GOT3 (cell line): ENCODE measurements around the gene NSF.
"Not testable (repeated sequence)": the region's sequence is repeated elsewhere in the genome, so short reads cannot be mapped to it uniquely, and the experiment has no call there.

Experiments used
- DNase-seq: peaks from one replicate; lab custom pipeline; 2025; ENCODE audit warnings: mixed read lengths; lab: John Stamatoyannopoulos, UW

Gene NSF

DNA sequence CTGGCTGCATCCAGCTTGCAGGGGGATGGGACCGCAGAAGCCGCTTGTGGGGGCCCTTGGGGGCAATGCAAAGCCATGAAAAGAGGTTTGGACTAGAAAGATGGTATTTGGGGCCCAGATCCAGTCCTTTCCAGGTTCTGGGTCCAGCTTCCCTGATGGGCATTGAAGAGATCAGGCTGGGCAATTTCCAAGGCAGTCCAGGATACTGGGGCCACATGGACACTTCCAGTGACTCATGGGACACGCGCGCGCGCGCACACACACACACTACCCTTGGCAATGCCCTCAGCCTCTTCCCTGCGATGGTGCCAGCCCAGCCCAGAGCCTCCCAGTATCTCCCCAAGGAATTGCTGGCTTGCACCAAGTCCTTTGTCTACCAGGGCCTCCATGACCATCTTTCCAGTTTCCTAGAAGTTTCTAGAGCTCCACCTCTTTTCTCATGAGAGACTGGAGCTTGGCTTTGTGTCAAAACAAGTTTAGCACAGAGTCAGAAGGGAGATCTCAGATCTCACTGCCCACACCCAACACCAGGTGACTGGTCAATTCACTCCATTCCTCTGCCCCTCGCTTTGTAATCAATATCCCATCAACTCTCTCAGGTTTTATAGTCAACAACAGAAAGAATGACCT is 183.8 kb downstream of the NSF start:
- DNase-seq = no peak

DNA sequence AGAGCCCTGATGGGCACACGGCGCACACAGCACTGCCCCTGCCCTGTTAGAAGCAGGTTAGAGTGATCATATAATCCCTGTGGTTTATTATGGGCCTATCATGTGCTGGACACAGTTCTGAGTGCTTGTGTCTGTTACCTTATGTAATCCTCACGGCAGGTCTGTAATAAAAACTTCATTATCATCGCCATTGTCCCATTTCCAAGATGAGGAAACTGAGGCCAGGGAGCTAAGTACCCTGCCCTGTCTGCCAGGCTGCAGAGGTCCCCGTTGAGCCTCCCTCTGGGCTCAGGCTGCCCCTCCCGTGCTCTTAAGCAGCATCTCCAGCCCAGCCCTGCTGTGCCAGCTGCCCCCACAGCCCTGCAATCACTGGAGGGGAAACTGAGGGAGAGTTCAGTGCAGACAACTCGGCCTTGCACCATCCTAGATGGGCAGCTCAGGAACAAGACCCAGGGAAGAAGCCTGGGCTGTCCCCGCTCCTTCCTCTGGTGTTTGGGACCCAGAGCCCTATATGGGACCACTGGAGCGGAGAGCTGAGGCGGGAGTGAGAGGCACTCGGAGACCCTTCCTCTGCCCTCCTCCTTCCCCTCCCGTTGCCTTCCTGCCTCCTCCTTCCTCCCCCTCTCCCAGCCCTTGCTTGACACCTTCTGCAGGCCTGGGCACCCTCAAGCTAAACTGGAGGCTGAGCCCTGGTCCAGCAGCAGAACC is 186.0 kb downstream of the NSF start:
- no peak for DNase-seq

DNA sequence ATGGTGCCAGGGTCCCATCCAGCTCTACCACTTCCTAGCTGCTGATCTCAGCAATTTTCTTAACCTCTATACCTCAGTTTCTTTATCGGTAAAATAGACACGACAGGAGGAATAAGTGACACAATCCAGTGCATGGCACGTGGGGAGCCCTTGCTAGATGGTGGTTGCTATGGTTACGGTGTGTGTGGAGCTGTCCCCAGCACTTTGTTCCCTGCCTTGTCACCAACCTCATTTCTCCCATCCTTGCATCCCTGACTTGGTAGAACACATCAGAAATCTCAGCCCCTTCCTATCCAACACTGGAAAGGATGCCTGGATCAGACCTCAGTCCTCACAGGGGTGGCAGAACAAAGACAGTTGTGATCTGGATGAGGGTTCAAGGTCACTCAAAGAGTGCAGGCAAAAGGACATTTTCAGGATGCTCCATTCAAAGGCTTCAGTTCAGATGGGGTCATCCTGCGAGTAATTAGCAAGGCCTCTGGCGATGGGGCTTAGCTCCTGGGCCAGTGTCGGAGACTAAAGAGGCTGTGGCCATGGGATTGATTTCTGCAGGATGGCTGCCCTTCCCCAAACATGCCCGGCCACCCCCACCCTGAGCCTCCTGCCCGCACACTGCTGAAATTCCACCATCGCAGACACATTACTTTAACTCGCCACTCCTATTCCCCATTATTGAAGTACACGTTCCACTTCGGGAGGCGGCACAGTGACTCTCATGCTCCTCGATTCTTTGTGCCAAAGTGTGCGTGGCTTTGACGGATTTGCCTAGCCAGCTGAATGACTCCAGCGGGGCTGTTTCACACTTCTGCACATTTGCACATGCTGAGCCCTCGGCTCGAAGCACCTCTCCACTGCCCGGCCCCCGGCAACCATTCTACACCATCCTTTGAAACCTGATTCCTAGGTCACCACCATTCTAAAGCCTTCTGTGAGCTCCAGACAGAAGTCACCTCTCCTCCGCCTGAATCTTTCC is 187.8 kb downstream of the NSF start:
- DNase-seq = no peak

DNA sequence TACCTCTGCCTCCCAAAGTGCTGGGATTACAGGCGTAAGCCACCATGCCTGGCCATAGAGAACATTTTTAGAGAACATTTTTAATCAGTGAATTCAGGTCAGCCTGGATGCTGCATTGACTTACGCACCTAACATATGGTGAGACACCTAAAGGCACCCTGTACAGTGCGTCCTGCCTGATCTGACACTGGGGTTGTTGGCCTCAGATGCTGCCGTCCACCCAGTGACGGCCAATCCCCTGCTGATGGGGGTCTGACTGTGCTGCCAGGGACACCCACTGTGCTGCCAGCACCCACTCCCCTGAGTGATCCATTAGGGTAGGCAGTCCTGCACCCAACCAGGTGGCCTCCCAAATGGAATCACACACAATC is 189.5 kb downstream of the NSF start:
- no peak for DNase-seq

DNA sequence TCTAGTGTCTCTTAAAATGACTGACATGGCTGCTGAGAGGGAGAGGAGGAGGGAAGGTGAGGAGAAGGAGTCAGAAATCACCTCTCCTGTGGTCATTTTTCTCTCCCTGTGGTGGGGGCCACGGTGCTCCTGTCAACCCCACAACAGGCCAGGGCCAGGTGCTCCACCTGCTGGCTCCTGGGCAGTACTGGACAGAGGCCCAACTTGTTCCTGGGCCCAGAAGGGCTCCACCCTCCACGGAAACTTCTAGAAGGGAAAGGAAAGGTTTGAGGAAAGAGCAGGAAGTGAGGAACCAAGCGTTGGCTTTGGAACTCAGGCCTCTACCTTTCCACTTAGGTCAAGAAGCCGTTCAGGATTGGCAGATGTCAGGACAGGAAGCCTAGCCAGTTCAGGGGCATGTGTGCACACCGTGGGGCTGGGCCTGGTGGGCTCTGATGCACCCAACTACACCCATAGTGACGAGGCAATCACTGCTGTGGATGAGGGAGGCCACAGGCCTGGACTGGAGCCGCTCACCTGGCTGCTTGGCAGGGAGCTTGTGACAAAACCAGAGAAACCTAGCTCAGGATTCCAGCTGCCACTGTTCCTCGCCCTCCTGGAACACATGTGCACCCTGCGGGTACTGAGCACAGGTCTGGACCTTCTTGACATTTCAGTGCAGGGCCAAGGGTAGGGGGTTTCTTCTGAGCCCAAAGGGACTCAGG is 191.9 kb downstream of the NSF start:
- DNase-seq = no peak

DNA sequence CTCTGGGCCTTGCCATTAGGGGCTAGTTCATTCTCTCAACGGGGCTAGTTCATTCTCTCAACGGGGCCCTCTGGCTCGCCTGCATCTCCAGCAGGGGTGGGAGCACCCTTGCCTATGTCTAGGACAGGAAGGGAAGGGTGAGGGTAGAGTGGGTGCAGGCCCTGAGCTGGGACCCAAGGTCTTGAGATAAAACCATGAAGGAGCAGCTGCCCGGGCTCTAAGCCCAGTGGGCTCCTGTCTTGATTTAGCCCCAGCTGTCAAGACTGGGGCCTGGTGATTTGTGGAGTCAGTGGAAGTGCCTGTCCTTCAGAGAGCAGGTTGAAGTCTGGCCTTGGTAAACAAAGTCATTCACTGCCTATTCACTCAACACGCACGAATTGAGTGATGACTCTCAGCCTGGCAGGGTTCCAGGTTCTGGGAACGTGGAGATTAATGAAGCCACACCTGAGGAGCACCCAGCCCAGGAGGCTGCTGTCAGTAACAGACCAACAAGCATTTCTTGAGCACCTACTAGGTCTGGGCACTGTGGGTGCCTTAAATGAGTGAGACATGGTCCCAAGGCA is 192.6 kb downstream of the NSF start:
- no peak for DNase-seq

DNA sequence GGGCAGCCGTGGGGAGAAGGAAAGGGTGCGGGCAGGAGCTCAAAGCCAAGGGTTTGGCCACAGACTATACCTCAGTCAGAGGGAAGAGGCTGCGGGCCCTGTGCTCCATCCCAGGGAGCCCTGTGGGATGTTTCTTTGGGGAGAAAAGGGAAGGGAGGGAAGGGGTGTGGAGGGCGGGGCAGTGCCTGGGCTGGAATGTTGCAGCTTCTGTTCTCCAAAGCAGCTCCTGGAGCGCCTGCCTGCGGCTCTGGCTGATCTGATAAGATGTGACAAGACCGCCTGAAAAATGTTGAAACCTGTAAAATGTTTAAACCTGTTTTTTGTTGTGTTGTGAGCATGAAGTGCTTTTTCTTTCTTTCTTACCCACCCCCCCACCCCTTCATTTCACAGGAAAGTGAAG is 195.2 kb downstream of the NSF start:
- DNase-seq = no peak

DNA sequence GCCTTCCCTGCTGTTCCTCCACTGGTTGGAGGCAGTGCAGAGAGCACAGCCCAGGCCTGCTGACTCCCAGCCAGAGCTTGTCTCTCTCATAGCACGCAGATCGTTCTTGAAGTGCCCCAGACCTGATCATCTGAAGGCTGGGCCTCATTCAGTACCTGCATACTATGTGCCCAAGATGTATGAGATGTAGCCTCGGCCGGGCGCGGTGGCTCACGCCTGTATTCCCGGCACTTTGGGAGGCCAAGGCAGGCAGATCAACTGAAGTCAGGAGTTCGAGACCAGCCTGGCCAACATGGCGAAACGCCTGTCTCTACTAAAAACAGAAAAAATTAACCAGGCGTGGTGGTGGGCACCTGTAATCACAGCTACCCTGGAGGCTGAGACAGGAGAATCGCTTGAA is 197.0 kb downstream of the NSF start:
- DNase-seq = no peak

DNA sequence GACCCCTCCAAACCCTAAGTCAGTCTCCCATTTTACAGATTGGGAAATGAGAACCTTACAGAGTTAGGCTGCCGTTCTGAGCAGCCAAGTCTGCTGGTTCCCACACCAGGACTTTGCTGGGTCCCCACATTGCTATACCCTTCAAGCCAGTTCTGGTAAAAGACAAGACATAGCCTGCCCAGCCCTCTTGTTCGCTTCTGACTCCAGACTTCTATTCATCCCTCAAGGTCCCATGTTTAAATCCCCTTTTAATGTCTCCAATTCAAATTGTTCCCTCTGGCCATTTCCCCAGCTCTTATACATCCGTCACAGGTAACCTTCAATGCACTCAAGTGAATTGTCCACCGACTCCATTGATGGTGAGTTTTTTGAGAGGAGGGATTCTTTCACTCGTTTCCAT is 197.8 kb downstream of the NSF start:
- DNase-seq = no peak

DNA sequence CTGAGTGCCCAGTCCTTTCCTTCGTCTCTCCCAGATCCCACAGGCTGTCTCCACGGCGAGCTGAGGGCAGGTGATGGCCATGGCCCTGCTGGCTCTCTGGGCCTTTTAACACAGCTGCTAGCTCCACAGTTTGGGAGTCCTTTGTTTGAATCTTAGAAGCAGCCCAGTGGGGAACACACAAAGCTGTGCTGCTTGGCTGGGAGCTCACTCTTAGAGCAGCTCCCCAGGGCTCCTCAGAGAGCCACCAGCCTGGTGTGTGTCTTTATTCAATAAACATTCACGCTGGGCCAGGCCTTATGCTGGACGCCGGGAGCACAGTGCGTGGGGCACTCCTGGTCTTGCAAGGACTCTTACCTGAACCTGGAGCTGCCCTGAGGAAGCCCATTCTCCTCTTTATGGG is 198.3 kb downstream of the NSF start:
- DNase-seq = no peak

DNA sequence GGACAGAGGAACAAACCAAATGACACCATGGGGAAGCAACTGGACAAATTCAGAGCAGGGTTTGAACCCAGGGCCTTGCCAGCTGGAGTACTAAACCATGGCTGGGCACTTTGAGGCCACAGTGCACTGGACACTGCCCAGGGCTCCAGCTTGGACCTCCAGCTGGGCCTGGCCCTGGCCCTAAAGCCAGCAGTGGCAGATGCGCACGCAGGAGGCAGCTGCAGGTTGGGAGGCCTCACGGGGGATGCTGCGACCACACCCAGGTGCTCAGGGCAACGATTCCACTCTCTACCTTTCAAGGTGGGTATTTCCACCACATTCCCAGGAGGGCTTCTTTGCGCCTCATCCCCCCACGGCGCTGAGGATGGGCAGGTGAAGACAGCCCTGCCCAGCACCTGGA is 199.1 kb downstream of the NSF start:
- DNase-seq = no peak

DNA sequence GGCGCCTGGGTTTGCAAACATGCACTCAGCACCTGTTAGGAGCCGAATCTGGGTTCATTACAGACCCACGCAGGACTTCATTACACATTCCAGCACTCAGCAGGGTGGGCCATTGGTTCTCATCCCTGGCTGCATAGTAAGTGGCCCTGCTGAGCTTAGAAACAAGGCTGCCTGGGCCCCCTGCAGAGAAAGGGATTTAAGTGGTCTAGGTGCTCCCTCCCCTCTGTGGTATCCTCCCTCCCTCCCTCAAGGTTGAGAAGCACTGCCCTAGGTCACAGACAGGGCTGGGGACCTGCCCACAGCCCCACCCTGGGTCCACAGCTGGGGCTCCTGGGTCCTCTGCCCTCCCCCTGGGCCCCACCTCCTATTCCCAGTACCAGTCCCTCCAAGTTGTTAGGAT is 199.7 kb downstream of the NSF start:
- DNase-seq = no peak

DNA sequence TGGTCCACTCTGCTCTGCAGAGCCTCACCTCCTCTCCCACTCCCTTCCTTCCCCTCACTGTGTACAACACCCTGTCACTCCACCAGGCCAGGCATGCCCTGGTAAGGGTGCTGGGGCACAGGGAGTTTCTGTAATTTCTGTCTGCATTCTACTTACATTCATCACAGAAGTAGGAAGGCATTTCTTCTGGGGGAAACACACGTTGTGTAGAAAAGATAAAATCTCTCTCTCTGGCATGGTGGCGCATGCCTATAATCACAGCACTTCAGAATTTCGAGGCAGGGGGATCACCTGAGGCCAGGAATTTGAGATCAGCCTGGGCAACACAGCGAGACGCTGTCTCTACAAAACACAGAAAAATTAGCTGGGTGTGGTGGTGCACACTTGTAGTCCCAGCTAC is 201.1 kb downstream of the NSF start:
- no peak for DNase-seq

DNA sequence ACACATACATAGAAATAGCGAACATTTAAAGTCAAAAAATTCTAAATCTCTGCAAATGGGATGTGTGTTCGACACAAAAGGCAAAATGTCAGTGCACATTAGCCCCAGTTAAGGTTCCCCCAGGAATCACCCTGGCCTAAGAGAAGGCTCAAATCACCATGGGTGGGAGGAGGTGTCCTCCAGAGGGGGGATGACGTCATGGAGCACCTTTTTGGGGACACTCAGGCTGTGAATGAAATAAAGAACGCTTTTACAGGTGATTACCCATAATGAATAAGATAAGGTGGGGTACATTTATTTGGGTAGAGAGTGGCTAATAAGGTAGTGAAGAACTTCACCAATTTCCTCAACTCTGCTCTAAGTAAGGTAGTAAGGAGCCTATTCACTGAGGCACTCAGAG is 201.6 kb downstream of the NSF start:
- no peak for DNase-seq

DNA sequence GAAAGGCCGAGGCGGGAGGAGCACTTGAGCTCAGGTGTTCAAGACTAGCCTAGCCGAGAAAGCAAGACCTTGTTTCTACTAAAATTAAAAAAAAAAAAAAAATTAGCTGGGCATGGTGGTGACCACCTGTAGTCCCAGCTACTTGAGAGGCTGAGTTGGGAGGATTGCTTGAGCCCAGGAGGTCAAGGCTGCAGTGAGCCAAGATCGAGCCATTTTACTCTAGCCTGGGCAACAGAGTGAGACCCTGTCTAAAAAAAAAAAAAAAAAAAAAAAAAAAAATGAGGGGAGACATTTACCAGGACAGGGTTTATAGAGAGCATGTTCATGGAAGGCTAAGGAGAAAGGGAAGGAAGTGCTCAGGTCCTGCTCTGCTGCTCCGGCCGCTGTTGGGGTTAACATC is 202.6 kb downstream of the NSF start:
- DNase-seq = not testable (repeated sequence)

DNA sequence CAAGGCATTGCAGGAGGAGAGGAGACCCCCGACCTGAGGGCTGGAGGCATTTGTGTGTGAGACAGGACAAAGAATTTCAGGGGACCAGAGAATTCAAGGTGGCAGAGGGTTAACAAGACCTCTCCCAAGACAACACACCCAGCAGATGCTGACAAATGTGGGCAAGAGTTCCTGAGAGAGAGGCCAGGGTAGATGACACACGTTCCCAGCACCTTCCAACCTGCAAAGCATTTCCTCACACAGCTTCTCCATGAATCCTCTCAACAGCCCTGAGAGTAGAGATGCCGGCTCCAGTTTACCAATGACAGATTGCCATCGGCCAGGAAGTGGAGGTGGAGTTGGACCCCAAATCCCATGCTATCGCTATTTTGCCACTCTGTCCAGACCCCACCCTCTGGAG is 203.1 kb downstream of the NSF start:
- no peak for DNase-seq

DNA sequence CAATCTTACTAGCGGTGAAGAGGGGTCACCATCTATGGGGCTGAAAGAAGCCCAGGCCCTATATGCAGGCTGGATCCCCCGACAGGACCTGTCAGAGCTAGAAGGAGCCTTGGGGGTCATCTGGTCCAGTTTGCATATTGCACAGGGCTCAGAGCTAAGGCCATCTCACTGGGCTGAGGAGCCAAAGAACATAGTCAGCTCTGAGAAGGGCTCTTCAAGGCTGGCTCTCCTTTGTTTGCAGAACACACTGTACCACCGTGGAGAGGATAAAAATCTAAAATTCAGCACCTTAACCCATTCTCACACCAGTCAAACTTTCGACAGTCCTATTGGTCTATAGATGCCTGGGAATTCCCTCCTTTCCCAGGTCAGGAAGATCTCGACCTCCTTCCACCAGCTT is 203.8 kb downstream of the NSF start:
- DNase-seq = no peak

DNA sequence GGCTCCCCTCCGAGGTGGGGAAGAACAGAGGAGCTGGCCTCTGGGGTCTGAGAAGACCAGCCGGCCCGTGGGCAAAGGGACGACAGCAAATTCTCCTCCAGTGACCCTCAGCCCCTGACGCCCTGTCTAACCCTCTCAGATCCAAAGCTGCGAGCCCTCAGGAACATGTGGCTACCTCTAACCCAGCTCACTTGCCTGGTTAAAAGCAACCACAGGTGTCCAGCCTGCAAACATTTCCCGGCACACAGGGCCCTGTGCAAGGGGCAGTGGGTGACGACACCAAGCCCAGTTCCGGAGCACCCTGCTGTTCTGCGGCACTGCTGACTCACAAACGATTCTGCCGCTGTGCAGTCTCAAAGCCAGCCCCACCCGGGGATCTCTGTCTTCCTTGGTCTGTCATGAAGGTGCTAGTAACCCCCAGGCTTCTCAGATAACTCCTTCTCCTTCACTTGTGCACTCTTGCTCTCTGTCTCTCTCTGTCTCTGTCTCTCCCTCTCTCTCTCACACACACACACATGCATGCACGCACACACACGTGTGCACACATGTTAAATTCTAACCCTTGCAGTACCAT is 205.0 kb downstream of the NSF start:
- DNase-seq = no peak

DNA sequence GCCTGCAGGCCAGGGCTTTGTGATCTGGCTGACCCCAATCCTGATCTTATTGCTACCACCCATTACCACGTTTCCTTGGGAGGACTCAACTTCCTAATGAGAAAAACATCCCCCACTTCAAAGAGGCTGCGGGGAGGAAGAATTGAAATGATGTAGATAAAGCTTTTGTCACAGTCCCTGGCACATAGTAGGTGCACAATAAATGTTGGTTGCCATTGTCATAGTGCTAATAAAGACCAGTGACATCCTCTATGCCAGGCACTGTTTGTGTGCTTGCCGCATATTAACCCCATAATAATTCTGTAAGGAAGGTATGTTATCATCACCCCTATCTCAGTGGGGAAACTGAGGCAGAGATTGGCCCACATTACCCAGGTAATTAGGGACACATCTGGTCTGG is 205.6 kb downstream of the NSF start:
- no peak for DNase-seq

DNA sequence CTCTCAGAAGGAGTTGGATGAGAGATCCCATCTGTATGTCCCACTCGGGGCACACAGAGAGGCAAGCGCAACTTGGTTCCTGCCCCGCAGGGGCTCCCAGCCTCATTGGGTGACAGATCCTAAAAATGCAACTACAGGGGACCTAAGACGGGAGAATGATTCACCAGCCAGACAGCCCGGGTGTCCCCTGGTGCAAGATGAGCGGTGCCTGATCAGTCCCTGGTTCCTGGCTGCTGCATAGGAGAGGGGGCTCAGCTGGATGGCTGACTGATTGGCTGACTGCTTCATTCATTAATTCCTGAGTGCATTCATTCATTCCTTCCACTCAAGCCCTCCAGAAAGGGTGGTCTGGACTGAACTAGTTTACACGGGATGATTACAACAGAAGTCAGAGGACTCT is 206.1 kb downstream of the NSF start:
- no peak for DNase-seq

DNA sequence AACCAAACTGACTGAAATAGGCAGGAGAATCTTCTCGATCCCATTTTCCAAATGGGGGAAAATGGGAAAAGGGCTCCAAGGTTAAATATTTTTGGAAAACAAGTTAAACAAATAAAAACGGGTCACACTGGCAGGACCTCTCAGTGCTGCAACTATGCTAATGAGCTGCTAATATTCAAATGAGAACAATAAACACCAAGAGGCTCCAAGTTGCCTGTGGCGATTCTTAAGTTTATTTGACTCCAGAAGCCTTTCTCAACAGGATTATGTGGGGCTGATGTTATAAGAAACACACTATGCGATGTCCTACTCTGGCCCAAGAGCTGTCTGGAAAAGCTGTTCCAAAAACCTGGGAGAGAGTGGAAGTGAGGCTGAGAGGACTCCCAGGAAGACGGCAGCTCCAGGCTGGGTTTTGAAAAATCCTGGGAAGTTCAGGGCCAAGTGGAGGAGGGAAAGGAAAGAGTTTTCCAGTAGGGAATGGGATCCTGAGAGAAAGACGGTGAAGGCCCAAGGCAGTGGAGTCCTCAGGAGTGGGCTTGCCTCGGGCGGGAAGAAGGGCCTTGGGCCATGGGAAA is 206.6 kb downstream of the NSF start:
- DNase-seq = no peak
